Retinal pigment epithelial cell (primary cell): Measurements from ENCODE around the gene COL4A2.

Source experiments
- DNase-seq: peaks from one replicate; pipeline ENCODE4 v3.0.0-alpha.2; 2010; ENCODE audit warnings: low read depth
- H3K4me3 ChIP-seq: 2 replicates; pipeline ENCODE4 v1.5.1; 2011; ENCODE audit warnings: mild to moderate bottlenecking, low read length, control low read depth, moderate library complexity
- CTCF ChIP-seq: conservative IDR thresholded peaks from 2 replicates; pipeline ENCODE4 v1.5.1; 2011; ENCODE audit warnings: low read depth, low read length, control low read depth, inconsistent platforms

COL4A2 gene

GRCh38 chr13:110279684-110280083 lies 27.4 kb upstream of the COL4A2 start:
- no peak for TF ChIP-seq CTCF
- DNase-seq, result no peak
- no peak overlapping the region for H3K4me3 ChIP-seq

- no peak for DNase-seq
- no peak for TF ChIP-seq CTCF
- H3K4me3 ChIP-seq, result no peak overlapping the region
Measured at GRCh38 chr13:110280231-110280813, 26.8 kb upstream of the COL4A2 start.

GRCh38 chr13:110280985-110281688 lies 25.9 kb upstream of the COL4A2 start:
- no peak for TF ChIP-seq CTCF
- DNase-seq, result no peak
- no peak overlapping the region for H3K4me3 ChIP-seq

- no peak for DNase-seq
- no peak for TF ChIP-seq CTCF
Measured at GRCh38 chr13:110281736-110282135, 25.3 kb upstream of the COL4A2 start.

GRCh38 chr13:110282316-110282841 lies 24.7 kb upstream of the COL4A2 start:
- H3K4me3 ChIP-seq, result no peak overlapping the region
- no peak for DNase-seq
- TF ChIP-seq CTCF, result no peak

More at GRCh38 chr13:110281736-110282135, 25.3 kb upstream of the COL4A2 start:
- H3K4me3 ChIP-seq, result no peak overlapping the region

GRCh38 chr13:110283736-110284517 lies 23.2 kb upstream of the COL4A2 start:
- DNase-seq, result no peak
- no peak for TF ChIP-seq CTCF
- H3K4me3 ChIP-seq, result no peak overlapping the region
